Fibroblast of pulmonary artery (primary cell): Measurements from ENCODE around the gene AFF3.
"Not testable (repeated sequence)": the region's sequence is repeated elsewhere in the genome, so short reads cannot be mapped to it uniquely, and the experiment has no call there.

Experiments
- DNase-seq: peaks from one replicate; pipeline ENCODE4 v3.0.0-alpha.2; 2010; ENCODE audit warnings: low read depth
- H3K4me3 ChIP-seq: replicated peaks from 2 replicates; pipeline ENCODE4 v1.5.1; 2011; ENCODE audit warnings: low read depth, mild to moderate bottlenecking, control low read depth, low read length, moderate library complexity
- CTCF ChIP-seq: IDR thresholded peaks from 2 replicates; pipeline ENCODE4 v1.5.1; 2011; ENCODE audit warnings: mild to moderate bottlenecking, control low read depth, low read length, inconsistent platforms; ENCODE audit errors: missing control alignments

The AFF3 gene

GRCh38 chr2:100124761-100125160 lies 17.6 kb downstream of the AFF3 start:
- DNase-seq: peak; percentile 2
- no peak for TF ChIP-seq CTCF
- no peak overlapping the region for H3K4me3 ChIP-seq

GRCh38 chr2:100121124-100121718 lies 21.2 kb downstream of the AFF3 start:
- TF ChIP-seq CTCF: no peak
- no peak overlapping the region for H3K4me3 ChIP-seq
- DNase-seq: no peak

- TF ChIP-seq CTCF: no peak
- H3K4me3 ChIP-seq: no peak overlapping the region
- DNase-seq: no peak
These were observed 23.2 kb downstream of the AFF3 start for GRCh38 chr2:100119235-100119634.

- no peak for DNase-seq
These were observed 28.4 kb downstream of the AFF3 start for GRCh38 chr2:100113990-100114433.

GRCh38 chr2:100110614-100111000 lies 31.8 kb downstream of the AFF3 start:
- TF ChIP-seq CTCF: no peak
- no peak overlapping the region for H3K4me3 ChIP-seq
- no peak for DNase-seq

More at GRCh38 chr2:100113990-100114433, 28.4 kb downstream of the AFF3 start:
- no peak overlapping the region for H3K4me3 ChIP-seq
- TF ChIP-seq CTCF: no peak

- DNase-seq: no peak
- H3K4me3 ChIP-seq: no peak overlapping the region
- no peak for TF ChIP-seq CTCF
These were observed 32.3 kb downstream of the AFF3 start for GRCh38 chr2:100109986-100110613.

- H3K4me3 ChIP-seq, DNase-seq: not testable (repeated sequence)
These were observed 33.8 kb downstream of the AFF3 start for GRCh38 chr2:100108648-100109020.
